ENCODE results near the gene DACT3.

The DACT3 gene

GRCh38 chr19:46648060-46648960 is 12.7 kb downstream of the DACT3 start:
- H3K4me3 ChIP-seq (ENCODE audit: low read depth, low read length), result no peak overlapping the region
- in situ Hi-C loops (cut with HindIII; ENCODE audit: low sequenced_read_pairs), result no loop called here
- no peak for DNase-seq (ENCODE audit: low read depth)
- no peak for TF ChIP-seq CTCF (IDR thresholded peaks at IDR 0.05; ENCODE audit: low read depth, low read length, missing control alignments)

GRCh38 chr19:46646402-46646801 is 14.6 kb downstream of the DACT3 start:
- DNase-seq (ENCODE audit: low read depth), result no peak
- TF ChIP-seq CTCF (IDR thresholded peaks at IDR 0.05; ENCODE audit: low read depth, low read length, missing control alignments), result no peak
- no peak overlapping the region for H3K4me3 ChIP-seq (ENCODE audit: low read depth, low read length)
- in situ Hi-C loops (cut with HindIII; ENCODE audit: low sequenced_read_pairs), result no loop called here

GRCh38 chr19:46644720-46645119 is 16.3 kb downstream of the DACT3 start:
- TF ChIP-seq CTCF (IDR thresholded peaks at IDR 0.05; ENCODE audit: low read depth, low read length, missing control alignments), result no peak
- in situ Hi-C loops (cut with HindIII; ENCODE audit: low sequenced_read_pairs), result no loop called here
- DNase-seq (ENCODE audit: low read depth), result no peak

GRCh38 chr19:46640656-46641055 is 20.3 kb downstream of the DACT3 start:
- H3K4me3 ChIP-seq (ENCODE audit: low read depth, low read length), result no peak overlapping the region
- TF ChIP-seq CTCF (IDR thresholded peaks at IDR 0.05; ENCODE audit: low read depth, low read length, missing control alignments), result no peak
- in situ Hi-C loops (cut with HindIII; ENCODE audit: low sequenced_read_pairs), result no loop called here
- no peak for DNase-seq (ENCODE audit: low read depth)

More at GRCh38 chr19:46644720-46645119, 16.3 kb downstream of the DACT3 start:
- H3K4me3 ChIP-seq (ENCODE audit: low read depth, low read length), result no peak overlapping the region

- no peak for TF ChIP-seq CTCF (IDR thresholded peaks at IDR 0.05; ENCODE audit: low read depth, low read length, missing control alignments)
- no peak for DNase-seq (ENCODE audit: low read depth)
- in situ Hi-C loops (cut with HindIII; ENCODE audit: low sequenced_read_pairs), result no loop called here
- peak overlapping the region; percentile 45 for H3K4me3 ChIP-seq (ENCODE audit: low read depth, low read length)
Measured at GRCh38 chr19:46639358-46640182, 21.4 kb downstream of the DACT3 start.

- DNase-seq (ENCODE audit: low read depth), result no peak
- in situ Hi-C loops (cut with HindIII; ENCODE audit: low sequenced_read_pairs), result no loop called here
- TF ChIP-seq CTCF (IDR thresholded peaks at IDR 0.05; ENCODE audit: low read depth, low read length, missing control alignments), result no peak
- no peak overlapping the region for H3K4me3 ChIP-seq (ENCODE audit: low read depth, low read length)
Measured at GRCh38 chr19:46637224-46637623, 23.8 kb downstream of the DACT3 start.
